Dedifferentiated amniotic fluid mesenchymal stem cell (primary cell): ENCODE data around the gene ZP3.
"Not testable (repeated sequence)": the region's sequence is repeated elsewhere in the genome, so short reads cannot be mapped to it uniquely, and the experiment has no call there.

Experiments used
- DNase-seq: peaks from one replicate; pipeline ENCODE4 v3.0.0-alpha.2; 2016; ENCODE audit errors: extremely low spot score

Gene ZP3

DNA sequence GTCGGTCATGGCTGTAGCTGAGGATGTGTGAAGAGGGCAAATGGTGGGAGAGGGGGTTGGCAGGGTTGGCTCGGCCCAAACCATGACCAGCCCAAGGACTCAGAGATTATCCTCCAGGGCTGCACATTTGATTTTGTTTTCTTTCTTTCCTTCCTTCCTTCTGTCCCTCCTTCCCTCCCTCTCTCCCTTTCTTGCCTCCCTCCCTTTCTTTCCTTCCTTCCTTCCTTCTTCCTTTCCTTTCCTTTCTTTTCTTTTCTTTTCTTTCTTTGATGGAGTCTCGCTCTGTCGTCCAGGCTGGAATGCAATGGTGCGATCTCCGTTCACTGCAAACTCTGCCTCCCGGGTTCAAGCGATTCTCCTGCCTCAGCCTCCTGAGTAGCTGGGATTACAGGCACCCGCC lies 19.0 kb upstream of the ZP3 start:
- DNase-seq, result no peak

DNA sequence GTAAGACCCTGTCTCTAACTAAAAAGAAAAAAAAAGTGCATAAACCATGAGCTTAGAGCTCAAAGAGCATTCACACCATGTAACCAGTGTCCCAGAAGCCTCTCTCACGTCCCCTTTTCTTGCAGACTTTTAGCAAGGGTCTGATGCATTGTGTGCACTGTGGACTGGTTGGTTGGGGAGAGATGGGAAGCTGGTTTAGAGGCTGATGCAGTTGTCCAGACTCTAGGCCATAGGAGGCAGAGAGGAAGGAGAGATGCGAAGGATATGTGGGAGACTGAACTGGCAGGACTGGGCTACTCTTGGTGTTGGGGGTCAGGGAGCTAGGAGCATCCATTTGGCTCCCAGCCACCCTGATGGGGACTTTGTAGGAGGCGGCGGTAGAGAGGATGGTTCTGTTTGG lies 17.0 kb upstream of the ZP3 start:
- DNase-seq, result no peak

DNA sequence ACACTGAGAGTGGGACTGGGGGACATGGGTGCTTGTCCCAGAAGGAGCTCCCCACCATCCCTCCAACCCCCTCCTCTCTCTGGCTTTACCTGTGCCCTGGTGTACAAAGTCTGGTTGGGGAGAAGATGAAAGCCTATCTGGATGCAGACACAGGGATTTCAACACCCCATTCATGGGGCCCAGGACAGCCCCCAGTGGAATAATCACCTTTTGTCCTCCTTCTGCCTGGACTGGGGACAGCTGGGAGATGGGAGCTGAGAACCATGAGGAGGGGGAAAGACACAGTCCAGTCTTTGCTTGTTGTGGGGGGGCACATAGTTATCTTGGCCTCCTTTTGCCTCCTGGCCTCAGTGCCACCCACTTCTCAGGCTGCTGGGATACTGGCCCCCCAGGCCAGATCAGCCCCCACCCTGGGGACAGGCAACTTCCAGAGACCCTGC lies 16.6 kb upstream of the ZP3 start:
- no peak for DNase-seq

DNA sequence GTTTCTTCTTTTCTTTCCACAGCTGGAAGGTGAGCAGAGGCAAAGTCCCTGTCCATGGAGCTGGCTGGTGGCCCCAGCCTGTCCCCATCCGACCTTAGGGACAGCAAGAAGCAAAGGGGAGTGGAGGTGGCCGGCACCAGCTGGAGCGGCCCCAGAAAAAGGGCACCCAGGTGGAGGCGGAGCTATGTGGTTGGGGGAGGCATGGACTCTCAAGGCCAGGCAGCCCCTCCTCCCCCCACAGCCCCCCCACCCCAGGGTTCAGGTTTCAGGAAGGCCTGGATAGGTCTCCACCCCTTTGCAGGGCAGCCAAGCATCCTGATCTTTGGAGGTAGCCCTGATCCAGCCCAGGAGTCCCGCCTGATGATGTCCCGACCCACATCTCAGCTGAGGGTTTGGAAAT lies 15.2 kb upstream of the ZP3 start, which contains the start of gene SSC4D:
Gene SSC4D (minus strand): TSS at position 161 of the 400 bp plus-strand sequence. CDS start 5,258 bp downstream, outside the sequence.
- DNase-seq, result no peak

DNA sequence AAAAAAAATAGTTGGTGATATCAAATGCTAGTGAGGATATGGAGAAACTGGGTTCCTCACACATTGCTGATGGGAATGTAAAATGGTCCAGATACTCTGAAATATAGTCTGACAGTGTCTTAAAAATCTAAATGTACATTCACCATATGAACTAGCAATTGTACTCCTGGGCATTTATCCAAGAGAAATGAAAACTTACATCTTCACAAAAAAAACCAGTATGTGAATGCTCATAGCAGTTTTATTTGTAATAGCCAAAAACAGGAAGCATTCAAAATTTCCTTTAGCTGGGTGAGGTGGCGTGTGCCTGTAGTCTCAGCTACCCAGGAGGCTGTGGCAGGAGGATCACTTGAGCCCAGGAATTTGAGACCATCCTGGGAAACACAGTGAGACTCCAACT lies 13.1 kb upstream of the ZP3 start:
- DNase-seq, result no peak

DNA sequence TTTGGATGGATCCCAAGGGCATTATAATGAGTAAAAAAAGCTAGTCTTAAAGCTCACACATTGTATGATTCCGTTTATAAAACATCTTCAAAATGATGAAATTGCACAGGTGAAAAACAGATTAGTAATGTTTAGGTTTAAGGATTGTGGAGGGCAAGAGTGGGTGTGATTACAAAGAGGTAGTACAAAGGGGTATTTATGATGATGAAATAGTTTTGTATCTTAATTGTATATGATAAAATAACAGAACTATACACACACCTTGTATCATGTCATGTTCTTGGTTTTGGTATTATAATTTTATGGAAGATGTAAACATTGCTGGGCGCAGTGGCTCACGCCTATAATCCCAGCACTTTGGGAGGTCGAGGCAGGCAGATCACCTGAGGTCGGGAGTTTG lies 12.5 kb upstream of the ZP3 start:
- no peak for DNase-seq

DNA sequence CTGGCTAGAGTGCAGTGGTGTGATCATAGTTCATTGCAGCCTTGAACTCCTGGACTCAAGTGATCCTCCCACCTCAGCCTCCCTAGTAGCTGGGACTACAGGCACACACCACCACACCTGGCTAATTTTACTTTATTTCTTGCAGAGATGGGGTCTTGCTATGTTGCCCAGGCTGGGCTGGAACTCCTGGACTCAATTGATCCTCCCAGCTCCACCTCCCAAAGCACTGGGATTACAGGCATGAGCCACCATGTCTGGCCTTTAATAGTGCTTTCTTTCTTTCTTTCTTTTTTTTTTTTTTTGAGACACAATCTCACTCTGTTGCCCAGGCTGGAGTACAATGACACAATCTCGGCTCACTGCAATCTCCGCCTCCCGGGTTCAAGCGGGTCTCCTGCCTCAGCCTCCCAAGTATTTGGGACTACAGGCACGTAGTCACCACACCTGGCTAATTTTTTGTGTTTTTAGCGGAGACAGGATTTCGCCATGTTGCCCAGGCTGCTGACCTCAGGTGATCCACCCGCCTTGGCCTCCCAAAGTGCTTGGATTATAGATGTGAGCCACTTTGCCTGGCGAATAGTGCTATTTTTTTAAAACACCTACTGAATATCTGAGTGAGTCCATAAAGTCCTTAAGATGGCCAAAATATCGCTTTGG lies 7.0 kb upstream of the ZP3 start:
- DNase-seq, result not testable (repeated sequence)

DNA sequence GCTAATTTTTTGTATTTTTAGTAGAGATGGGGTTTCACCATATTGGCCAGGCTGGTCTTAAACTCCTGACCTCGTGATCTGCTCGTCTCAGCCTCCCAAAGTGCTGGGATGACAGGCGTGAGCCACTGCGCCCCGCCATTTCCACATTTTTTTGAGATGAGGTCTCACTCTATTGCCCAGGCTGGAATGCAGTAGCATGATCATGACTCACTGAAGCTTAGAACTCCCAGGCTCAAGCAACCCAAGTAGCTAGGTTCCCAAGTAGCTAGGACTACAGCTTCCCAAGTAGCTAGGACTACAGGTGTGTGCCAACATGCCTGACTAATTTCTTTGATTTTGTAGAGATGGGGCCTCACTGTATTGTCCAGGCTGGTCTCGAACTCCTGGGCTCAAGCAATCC lies 3.7 kb upstream of the ZP3 start:
- DNase-seq, result peak; percentile 90

DNA sequence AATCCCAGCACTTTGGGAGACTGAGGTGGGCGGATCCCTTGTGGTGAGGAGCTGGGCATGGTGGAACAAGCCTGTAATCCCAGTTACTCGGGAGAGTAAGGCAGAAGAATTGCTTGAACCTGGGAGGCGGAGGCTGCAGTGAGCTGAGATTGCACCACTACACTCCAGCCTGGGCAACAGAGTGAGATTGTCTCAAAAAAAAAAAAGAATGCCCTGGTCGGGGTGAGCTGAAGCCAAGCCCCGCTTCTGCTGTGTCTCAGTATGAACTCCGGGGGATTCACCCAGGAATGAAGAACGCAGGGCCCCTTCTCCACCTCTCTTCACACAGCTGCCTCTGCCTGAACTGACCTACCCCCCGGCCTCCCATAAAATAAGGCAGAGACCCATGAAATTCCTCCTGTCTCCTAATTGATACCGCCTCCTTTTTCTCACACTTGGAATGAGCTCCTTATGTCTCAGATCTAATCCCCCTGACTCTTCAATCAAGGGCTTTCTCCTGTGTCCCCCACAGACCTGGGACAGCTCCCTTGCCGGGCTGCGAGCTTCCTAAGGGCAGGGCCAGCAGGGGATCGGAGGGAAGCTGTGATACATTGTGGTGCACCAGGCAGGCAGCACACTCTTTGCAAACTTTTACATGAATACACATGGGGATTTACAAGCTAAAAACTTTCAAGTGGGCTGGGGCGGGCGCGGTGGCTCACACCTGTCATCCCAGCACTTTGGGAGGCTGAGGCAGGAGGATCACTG lies 911 bp upstream of the ZP3 start:
- no peak for DNase-seq

DNA sequence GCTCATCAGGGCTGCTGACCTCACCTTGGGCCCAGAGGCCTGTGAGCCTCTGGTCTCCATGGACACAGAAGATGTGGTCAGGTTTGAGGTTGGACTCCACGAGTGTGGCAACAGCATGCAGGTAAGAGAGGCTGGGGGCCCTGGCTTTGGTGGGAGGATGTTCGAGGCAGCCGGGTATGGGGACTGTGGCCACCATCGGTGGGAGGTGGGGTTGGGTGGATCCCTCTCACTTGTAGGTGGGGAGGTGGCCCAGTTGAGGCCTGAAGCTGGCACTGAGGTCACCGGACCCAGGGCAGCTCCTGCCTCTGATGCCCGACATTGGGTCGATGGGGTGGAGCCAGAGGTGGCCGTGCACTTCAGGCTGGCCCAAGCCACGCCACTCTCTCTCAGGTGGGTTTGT lies 406 bp downstream of the ZP3 start:
- no peak for DNase-seq

DNA sequence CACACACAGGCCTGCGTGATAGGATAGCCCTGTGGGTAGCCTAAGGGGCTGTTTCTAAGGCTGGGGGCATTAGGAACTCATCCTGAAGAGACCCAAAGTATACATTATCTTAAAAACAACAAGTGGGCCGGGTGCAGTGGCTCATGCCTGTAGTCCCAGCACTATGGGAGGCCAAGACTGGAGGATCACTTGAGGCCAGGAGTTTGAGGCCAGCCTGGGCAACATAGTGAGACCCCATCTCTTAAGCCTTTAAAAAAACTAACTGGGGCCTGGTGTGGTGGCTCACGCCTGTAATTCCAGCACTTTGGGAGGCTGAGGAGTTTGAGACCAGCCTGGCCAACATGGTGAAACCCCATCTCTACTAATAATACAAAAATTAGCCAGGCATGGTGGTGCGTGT lies 808 bp downstream of the ZP3 start:
- DNase-seq, result not testable (repeated sequence)

DNA sequence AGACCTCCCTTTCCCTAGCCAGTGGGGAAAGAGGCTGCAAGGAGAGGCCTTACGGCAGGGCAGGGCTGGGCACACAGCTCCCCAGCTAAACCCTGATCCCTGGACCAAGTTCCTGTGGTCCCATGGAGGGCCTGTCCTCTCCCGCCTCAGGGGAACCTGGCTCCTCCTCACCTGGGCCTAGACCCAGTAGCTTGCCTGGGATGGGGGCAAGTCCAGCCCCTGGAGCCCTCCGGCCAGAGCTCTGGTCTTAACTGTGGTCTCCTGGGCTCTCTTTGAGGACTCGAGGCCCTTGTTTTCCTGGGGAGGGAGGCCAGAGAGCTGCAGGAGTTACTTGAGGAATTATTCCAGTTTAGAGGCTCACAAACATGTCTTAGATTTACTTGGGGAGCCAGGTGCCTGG lies 1.5 kb downstream of the ZP3 start:
- DNase-seq, result no peak

DNA sequence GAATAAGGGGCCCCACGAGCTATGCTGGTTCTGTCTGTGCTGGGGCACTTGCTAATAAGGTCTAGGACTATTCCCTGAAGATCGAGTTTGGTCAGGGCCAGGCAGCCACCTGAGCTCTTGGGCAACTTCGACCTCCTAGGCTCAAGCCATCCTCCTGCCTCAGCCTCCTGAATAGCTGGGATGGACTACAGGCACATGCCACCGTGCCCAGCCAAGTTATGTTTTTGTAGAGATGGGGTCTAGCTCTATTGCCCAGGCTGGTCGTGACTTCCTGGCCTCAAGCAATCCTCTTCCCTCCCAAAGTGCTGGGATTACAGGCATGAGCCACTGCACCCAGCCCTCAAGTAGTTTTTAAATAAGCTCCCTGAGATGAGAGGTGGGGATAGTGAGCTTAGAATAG lies 2.9 kb downstream of the ZP3 start:
- DNase-seq, result no peak

DNA sequence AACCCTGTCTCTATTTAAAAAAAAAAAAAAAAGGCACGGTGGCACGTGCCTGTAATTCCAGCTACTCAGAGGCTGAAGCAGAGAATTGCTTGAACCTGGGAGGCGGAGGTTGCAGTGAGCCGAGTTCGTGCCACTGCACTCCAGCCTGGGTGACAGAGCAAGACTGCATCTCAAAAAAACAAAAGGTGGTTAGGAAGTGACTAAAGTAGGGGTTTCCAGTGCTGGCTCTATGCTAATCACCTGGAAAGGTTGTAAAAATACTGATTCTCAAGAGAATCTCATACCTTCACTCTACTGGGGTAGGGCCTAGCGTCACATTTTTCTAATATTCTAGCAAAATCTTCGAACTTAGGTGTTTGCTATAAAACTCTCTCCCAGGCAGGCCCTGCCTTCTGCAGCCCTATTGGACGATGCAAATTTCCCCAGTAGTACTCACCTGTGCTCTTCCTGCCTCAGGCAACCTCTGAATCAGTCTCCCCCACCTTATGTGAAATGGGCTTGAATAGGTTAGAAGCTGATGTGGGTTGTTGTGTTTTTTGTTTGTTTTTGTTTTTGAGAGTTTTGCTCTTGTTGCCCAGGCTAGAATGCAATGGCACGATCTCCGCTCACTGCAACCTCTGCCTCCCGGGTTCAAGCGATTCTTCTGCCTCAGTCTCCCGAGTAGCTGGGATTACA lies 3.5 kb downstream of the ZP3 start:
- DNase-seq, result no peak

DNA sequence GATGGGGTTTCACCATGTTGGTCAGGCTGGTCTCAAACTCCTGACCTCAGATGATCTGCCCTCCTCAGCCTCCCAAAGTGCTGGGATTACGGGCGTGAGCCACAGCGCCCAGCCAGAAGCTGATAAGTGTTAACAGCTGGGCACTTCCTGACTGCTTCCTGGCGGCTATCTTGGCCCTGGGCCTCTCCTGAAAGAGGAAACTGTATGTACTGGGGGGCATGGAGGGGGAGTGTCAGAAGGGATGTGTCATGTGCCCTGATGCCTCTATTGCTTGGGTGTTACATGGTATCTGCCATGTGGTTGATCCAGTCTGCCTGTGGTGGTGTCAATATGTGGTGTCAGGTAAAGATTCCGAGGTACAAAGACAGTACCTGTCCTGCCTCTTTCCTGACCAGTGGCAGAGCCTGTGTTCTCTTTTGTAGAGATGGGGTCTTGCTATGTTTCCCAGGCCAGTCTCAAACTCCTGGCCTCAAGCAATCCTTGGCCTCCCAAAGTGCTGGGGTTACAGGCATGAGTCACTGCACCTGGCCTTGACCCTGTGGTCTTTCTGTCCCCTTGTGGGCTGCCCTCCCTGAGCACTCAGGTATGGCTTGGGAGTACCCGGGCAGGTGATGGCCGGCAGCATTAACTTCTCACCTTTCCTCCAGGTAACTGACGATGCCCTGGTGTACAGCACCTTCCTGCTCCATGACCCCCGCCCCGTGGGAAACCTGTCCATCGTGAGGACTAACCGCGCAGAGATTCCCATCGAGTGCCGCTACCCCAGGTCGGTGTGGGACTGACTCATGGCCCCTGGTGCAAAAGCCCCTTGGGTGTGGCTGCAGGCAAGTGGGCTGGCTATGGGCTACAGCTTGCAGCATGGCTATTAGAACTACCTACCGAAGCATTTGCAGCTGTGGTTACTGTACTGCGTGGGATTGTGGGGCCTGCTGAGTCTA lies 4.4 kb downstream of the ZP3 start:
- no peak for DNase-seq

DNA sequence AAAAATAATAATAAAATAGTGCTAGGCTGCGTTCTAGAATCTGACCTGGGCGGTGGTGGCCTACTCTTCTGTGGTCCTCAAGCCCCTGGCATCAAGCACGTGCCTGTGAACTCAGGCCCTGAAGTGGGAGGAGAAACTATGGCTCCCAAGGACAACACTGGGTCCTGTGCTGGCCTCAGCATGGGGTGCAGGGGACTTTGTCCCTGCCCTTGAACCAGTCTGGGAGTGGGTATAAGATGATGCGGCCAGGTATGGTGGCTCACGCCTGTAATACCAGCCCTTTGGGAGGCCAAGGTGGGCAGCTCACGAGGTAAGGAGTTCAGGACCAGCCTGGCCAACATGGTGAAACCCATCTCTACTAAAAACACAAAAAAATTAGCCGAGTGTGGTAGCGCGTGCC lies 5.5 kb downstream of the ZP3 start:
- DNase-seq, result no peak

DNA sequence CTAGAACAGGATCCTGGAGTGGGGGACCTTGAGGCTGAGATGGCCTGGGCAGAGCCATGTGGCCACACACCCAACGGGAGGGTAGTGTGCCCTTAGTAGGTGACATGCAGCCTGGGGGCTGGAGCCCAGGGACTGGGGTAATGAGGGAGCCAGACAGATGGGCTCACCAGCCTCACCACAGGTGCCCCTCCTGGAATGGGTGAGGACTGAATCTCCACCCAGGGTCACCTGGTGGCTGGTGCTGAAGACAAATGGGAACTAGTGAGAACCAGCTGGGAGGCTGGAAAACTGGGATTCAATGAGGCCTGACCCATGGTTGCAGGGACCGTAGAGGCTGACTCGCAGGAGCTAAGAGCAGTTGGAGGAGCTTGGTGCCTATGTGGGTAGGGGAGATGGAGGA lies 6.1 kb downstream of the ZP3 start:
- no peak for DNase-seq

DNA sequence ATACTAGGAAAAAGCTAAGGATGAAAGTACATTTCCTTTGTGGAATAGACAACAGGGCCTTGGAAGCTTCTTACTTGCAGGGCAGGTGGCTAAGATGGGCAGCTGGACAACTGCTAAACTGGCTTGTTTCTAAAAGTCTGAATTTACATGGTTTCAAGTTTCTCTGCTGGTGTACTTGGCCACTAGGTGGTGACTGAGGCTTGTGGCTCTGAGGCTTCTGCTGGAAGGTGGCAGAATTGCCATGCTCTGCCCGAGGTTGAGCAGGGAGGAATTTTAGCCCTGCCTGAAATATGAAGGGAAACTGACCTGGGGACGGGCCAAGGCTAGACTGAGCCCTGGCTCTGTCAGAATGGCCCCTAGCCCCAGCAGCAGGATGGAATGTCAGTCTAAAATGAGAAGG lies 13.1 kb downstream of the ZP3 start:
- peak; percentile 69 for DNase-seq

DNA sequence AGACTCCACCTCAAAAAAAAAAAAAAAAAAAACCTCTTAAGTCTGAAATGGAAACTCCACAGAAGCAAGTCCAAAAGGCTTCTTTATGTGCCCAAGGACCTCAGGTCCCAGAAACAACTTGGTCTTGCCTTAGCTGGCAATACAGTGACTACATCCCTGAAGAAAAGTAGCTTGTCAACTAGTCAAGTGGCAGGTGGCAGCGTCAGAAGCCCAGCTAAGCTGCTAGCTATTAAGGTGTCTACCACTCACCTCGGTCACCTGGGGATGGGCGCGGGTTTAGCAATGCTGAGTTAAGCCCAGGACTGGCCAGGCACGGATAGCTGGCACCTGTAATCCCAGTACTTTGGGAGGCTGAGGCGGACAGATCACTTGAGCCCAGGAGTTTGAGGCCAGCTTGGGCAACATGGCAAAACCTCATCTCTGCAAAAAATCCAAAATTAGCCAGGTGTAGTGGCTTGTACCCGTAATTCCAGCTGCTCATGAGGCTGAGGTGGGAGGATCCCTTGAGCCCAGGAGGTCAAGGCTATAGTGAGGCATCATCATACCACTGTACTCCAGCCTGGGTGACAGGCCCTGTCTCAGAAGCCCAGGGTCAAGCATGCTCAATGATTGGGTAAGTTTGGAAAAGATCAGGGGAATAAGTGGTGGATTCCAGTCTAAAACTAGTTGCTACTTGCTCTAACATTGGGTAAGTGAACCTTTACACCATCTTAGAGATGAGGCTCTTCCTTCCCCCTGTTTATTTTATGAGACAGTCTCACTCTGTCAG lies 14.6 kb downstream of the ZP3 start:
- DNase-seq, result not testable (repeated sequence)

DNA sequence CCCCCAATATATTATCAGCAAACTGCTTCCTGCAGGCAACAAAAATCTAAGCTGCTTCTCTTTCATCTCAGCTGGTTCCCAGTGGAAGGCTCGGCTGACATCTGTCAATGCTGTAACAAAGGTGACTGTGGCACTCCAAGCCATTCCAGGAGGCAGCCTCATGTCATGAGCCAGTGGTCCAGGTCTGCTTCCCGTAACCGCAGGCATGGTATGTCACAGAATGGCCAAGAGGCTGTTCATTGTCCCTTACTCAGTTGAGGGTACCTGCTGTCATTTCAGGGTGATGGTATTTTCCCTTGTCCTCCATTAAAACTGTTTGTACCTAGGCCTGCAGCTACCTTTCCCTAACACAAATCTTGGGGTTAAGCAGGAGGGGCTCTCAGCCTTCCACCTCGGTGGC lies 15.7 kb downstream of the ZP3 start:
- DNase-seq, result not testable (repeated sequence)

DNA sequence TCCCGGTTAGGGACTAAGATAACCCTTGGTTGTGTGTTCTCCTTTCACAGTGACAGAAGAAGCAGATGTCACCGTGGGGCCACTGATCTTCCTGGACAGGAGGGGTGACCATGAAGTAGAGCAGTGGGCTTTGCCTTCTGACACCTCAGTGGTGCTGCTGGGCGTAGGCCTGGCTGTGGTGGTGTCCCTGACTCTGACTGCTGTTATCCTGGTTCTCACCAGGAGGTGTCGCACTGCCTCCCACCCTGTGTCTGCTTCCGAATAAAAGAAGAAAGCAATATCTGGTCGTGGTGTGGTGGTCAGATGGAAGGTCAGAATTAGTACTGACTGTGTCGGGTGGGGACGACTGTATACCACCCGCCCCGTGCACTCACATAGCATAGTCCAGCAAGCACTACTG lies 17.0 kb downstream of the ZP3 start:
- not testable (repeated sequence) for DNase-seq
